Upper lobe of right lung (tissue), 1 donor: ENCODE results near the gene ALDH4A1. TPM values are rescaled to one million over a fixed set of nuclear protein-coding genes. Genes with fewer than 3 reads are reported as not detected.

Experiments used
- ATAC-seq: fragments of 200-7000 bp; cut with Tn5 transposase; one replicate; pipeline ENCODE4 v1.9.1; 2020; ENCODE audit warnings: mild to moderate bottlenecking, moderate library complexity
- DNase-seq: peaks from one replicate; pipeline ENCODE4 v3.0.0-alpha.2; 2020
- H3K27ac ChIP-seq: fragments of 200-600 bp; one replicate; pipeline ENCODE4 v1.8.0; 2022
- H3K27me3 ChIP-seq: fragments of 200-600 bp; one replicate; pipeline ENCODE4 v1.8.0; 2022; ENCODE audit warnings: mild to moderate bottlenecking
- H3K36me3 ChIP-seq: fragments of 200-600 bp; one replicate; pipeline ENCODE4 v1.8.0; 2022
- H3K4me1 ChIP-seq: fragments of 200-600 bp; one replicate; pipeline ENCODE4 v1.8.0; 2022
- H3K4me3 ChIP-seq: fragments of 200-600 bp; one replicate; pipeline ENCODE4 v1.8.0; 2022; ENCODE audit warnings: mild to moderate bottlenecking
- H3K9me3 ChIP-seq: fragments of 200-600 bp; one replicate; pipeline ENCODE4 v1.8.0; 2022
- intact Hi-C: fragments of 100-400 bp; cut with DNase I; formaldehyde crosslinking; loops from one replicate; pipeline ENCODE4 v1.11.0; 2022
- total RNA-seq: library from RNA; stranded (reverse); fragmentation: NEBNext Ultra II Directional; extraction: Animal tissue kit (Norgen Biotek cat#: 25700); gene quantifications from one replicate; pipeline ENCODE4 v1.2.1, GENCODE V29; 2021
- TF ChIP-seq, protein P1 (sequence below): fragments of 200-600 bp; IDR thresholded peaks from one replicate; pipeline ENCODE4 v1.8.0; 2022; ENCODE audit warnings: antibody characterized with exemption
- donor health status: DM: no; HTN: yes; CAD: no; lungs with severe emphysema.

ALDH4A1 gene
- total RNA-seq, 1 donor from 2014 or later = 11.8 TPM

GRCh38 chr1:18944810-18945209, 42.5 kb upstream of the ALDH4A1 start:
- ATAC-seq = peak; percentile 45
- Histone ChIP-seq H3K27me3 (no peaks in the 10 kb centered on the region), H3K9me3 (no peaks in the 10 kb centered on the region), H3K4me1 (peaks cover 76% of the 10 kb centered on the region), H3K36me3 (no peaks in the 10 kb centered on the region), H3K27ac (peak overlapping the region; percentile 64), H3K4me3 (no peak overlapping the region)
- TF ChIP-seq, protein P1, sequence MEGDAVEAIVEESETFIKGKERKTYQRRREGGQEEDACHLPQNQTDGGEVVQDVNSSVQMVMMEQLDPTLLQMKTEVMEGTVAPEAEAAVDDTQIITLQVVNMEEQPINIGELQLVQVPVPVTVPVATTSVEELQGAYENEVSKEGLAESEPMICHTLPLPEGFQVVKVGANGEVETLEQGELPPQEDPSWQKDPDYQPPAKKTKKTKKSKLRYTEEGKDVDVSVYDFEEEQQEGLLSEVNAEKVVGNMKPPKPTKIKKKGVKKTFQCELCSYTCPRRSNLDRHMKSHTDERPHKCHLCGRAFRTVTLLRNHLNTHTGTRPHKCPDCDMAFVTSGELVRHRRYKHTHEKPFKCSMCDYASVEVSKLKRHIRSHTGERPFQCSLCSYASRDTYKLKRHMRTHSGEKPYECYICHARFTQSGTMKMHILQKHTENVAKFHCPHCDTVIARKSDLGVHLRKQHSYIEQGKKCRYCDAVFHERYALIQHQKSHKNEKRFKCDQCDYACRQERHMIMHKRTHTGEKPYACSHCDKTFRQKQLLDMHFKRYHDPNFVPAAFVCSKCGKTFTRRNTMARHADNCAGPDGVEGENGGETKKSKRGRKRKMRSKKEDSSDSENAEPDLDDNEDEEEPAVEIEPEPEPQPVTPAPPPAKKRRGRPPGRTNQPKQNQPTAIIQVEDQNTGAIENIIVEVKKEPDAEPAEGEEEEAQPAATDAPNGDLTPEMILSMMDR = no peak
- intact Hi-C loops = no loop called here
- DNase-seq = no peak

- H3K36me3 ChIP-seq = no peaks in the 10 kb centered on the region
- intact Hi-C loops = no loop called here
- no peaks in the 10 kb centered on the region for H3K27me3 ChIP-seq
- H3K27ac ChIP-seq = peak overlapping the region; percentile 64
- H3K4me3 ChIP-seq = no peak overlapping the region
- TF ChIP-seq, protein P1 = no peak
- DNase-seq = no peak
- no peaks in the 10 kb centered on the region for H3K9me3 ChIP-seq
- no peak for ATAC-seq
- peaks cover 76% of the 10 kb centered on the region for H3K4me1 ChIP-seq
Measured at GRCh38 chr1:18943914-18944572, 41.7 kb upstream of the ALDH4A1 start.

GRCh38 chr1:18943162-18943561, 40.8 kb upstream of the ALDH4A1 start:
- Histone ChIP-seq H3K9me3 (no peaks in the 10 kb centered on the region), H3K4me1 (peaks cover 69% of the 10 kb centered on the region), H3K27me3 (no peaks in the 10 kb centered on the region), H3K36me3 (no peaks in the 10 kb centered on the region), H3K27ac (no peak overlapping the region), H3K4me3 (no peak overlapping the region)
- intact Hi-C loops = no loop called here
- TF ChIP-seq, protein P1 = no peak
- no peak for ATAC-seq
- DNase-seq = no peak

DNA sequence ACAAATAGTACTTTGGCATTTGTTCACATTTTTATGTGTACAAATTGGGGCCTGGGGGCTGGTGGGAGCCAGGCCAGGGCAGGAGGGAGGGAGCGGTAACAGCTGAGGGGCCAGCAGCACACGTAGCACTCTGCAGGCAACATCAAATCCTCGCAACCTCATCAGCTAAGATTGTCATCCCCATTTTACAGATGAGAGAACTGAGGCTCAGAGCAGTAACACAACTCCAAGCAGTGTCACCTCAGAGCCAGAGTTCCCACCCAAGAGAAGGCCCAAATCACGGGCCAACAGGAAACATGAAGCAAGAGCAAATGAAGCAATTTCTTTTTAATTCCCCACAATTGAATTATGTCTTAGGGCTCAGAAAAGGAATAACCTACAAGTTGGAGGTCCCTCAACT, 40.0 kb upstream of the ALDH4A1 start:
- H3K27ac ChIP-seq = peak overlapping the region; percentile 13
- no peaks in the 10 kb centered on the region for H3K36me3 ChIP-seq
- H3K27me3 ChIP-seq = no peaks in the 10 kb centered on the region
- intact Hi-C loops = no loop called here
- no peaks in the 10 kb centered on the region for H3K9me3 ChIP-seq
- ATAC-seq (no peak), DNase-seq (no peak)
- H3K4me3 ChIP-seq = no peak overlapping the region
- peaks cover 61% of the 10 kb centered on the region for H3K4me1 ChIP-seq
- TF ChIP-seq, protein P1 = no peak

GRCh38 chr1:18941221-18942141, 39.1 kb upstream of the ALDH4A1 start:
- H3K27me3 ChIP-seq = no peaks in the 10 kb centered on the region
- TF ChIP-seq, protein P1 = no peak
- ATAC-seq (no peak), DNase-seq (no peak)
- H3K4me3 ChIP-seq = no peak overlapping the region
- H3K4me1 ChIP-seq = peaks cover 57% of the 10 kb centered on the region
- H3K27ac ChIP-seq = no peak overlapping the region
- H3K9me3 ChIP-seq = no peaks in the 10 kb centered on the region
- intact Hi-C loops = no loop called here
- H3K36me3 ChIP-seq = no peaks in the 10 kb centered on the region
